GM21576 (cell line): Measurements from ENCODE around the gene ILDR1.
A peak's percentile ranks its signal among the peaks of the same experiment; 100 is the strongest.
"Not testable (repeated sequence)": the region's sequence is repeated elsewhere in the genome, so short reads cannot be mapped to it uniquely, and the experiment has no call there.

Experiments used
- ATAC-seq: cut with Tn5 transposase; IDR thresholded peaks from one replicate; pipeline ENCODE4 v1.9.1; 2021; ENCODE audit warnings: mild to moderate bottlenecking, moderate library complexity; ENCODE audit not compliant: unreplicated experiment

ILDR1 gene

GRCh38 chr3:122021811-122022401 is at the start of gene ILDR1:
Gene ILDR1 (minus strand): TSS chr3:122022247. CDS start chr3:122022077, 170 bp downstream.
- no peak for ATAC-seq

GRCh38 chr3:122067588-122068240 is 45.7 kb upstream of the ILDR1 start:
- no peak for ATAC-seq

GRCh38 chr3:122067214-122067550 is 45.1 kb upstream of the ILDR1 start:
- no peak for ATAC-seq

- ATAC-seq = no peak
Measured at GRCh38 chr3:122066331-122067213, 44.5 kb upstream of the ILDR1 start.

- no peak for ATAC-seq
Measured at GRCh38 chr3:122064326-122064725, 42.3 kb upstream of the ILDR1 start.

- ATAC-seq = peak; percentile 49
Measured at GRCh38 chr3:122063908-122064307, 41.9 kb upstream of the ILDR1 start.

GRCh38 chr3:122060040-122060698 is 38.1 kb upstream of the ILDR1 start:
- ATAC-seq = no peak

- no peak for ATAC-seq
Measured at GRCh38 chr3:122058294-122058693, 36.2 kb upstream of the ILDR1 start.

GRCh38 chr3:122057671-122058070 is 35.6 kb upstream of the ILDR1 start:
- no peak for ATAC-seq

GRCh38 chr3:122055215-122055614 is 33.2 kb upstream of the ILDR1 start, which contains the start of gene CD86:
Gene CD86 (plus strand): TSS chr3:122055362. CDS start chr3:122055490, 128 bp downstream.
- peak; percentile 94 for ATAC-seq

- ATAC-seq = no peak
Measured at GRCh38 chr3:122052968-122053367, 30.9 kb upstream of the ILDR1 start.

GRCh38 chr3:122047773-122048172 is 25.7 kb upstream of the ILDR1 start:
- ATAC-seq = not testable (repeated sequence)

GRCh38 chr3:122047296-122047695 is 25.2 kb upstream of the ILDR1 start:
- ATAC-seq = not testable (repeated sequence)

GRCh38 chr3:122033023-122033422 is 11.0 kb upstream of the ILDR1 start:
- no peak for ATAC-seq

GRCh38 chr3:122032531-122032930 is 10.5 kb upstream of the ILDR1 start:
- no peak for ATAC-seq

GRCh38 chr3:122031123-122031468 is 9.0 kb upstream of the ILDR1 start:
- peak; percentile 25 for ATAC-seq

- peak; percentile 56 for ATAC-seq
Measured at GRCh38 chr3:122030381-122031122, 8.5 kb upstream of the ILDR1 start.

GRCh38 chr3:122025296-122025695 is 3.2 kb upstream of the ILDR1 start:
- ATAC-seq = peak; percentile 89

GRCh38 chr3:122024800-122025199 is 2.8 kb upstream of the ILDR1 start:
- ATAC-seq = no peak

GRCh38 chr3:122023335-122023910 is 1.4 kb upstream of the ILDR1 start:
- no peak for ATAC-seq
